Neuronal stem cell (in vitro differentiated cells): ENCODE measurements around the gene KRTAP2-2.
A peak's percentile ranks its signal among the peaks of the same experiment; 100 is the strongest.

Experiments
- DNase-seq: peaks from one replicate; pipeline ENCODE4 v3.0.0-alpha.2; 2013; ENCODE audit warnings: low spot score
- H2AFZ ChIP-seq: one replicate; pipeline ENCODE4 v1.6.1; 2013; ENCODE audit warnings: mild to moderate bottlenecking, low read length, inconsistent platforms
- H2AK5ac ChIP-seq: 2 replicates; pipeline ENCODE4 v1.6.1; 2013; ENCODE audit warnings: low read depth, mild to moderate bottlenecking, inconsistent platforms, low read length, moderate library complexity, mixed read lengths
- H2BK120ac ChIP-seq: 2 replicates; pipeline ENCODE4 v1.6.1; 2013; ENCODE audit warnings: low read depth, mild to moderate bottlenecking, inconsistent platforms, low read length, moderate library complexity, mixed read lengths
- H2BK12ac ChIP-seq: one replicate; pipeline ENCODE4 v1.6.1; 2013; ENCODE audit warnings: low read length, inconsistent platforms
- H2BK15ac ChIP-seq: 2 replicates; pipeline ENCODE4 v1.6.1; 2013; ENCODE audit warnings: mild to moderate bottlenecking, low read length, inconsistent platforms, mixed read lengths
- H2BK5ac ChIP-seq: one replicate; pipeline ENCODE4 v1.6.1; 2013; ENCODE audit warnings: inconsistent platforms, mild to moderate bottlenecking, low read length, moderate library complexity
- H3K14ac ChIP-seq: one replicate; pipeline ENCODE4 v1.6.1; 2013; ENCODE audit warnings: low read length, inconsistent platforms
- H3K18ac ChIP-seq: 2 replicates; pipeline ENCODE4 v1.6.1; 2013; ENCODE audit warnings: low read length, inconsistent platforms
- H3K23ac ChIP-seq: 2 replicates; pipeline ENCODE4 v1.6.1; 2013; ENCODE audit warnings: low read depth, mild to moderate bottlenecking, mixed read lengths, low read length, inconsistent platforms; ENCODE audit not compliant: poor library complexity
- H3K27ac ChIP-seq: replicated peaks from 3 replicates; pipeline ENCODE4 v1.5.1; 2013; ENCODE audit warnings: low read length, inconsistent platforms
- H3K27me3 ChIP-seq, 3 experiments: 2 replicates each; pipeline ENCODE4 v1.6.1; 2013; ENCODE audit warnings: low read length in 3 of 3, mild to moderate bottlenecking in 2 of 3, inconsistent platforms in 1 of 3, low read depth in 1 of 3, mixed read lengths in 1 of 3, moderate library complexity in 1 of 3; ENCODE audit not compliant: control insufficient read depth in 3 of 3, insufficient read depth in 3 of 3
- H3K36me3 ChIP-seq, 2 donors: replicated peaks in 1 of 2; 2 replicates each; pipeline ENCODE4 v1.6.1; 2013; ENCODE audit warnings: low read length in 2 of 2; ENCODE audit not compliant: control insufficient read depth in 2 of 2, insufficient read depth in 2 of 2
- H3K4ac ChIP-seq: 2 replicates; pipeline ENCODE4 v1.6.1; 2013; ENCODE audit warnings: inconsistent platforms, mild to moderate bottlenecking, low read length, moderate library complexity
- H3K4me1 ChIP-seq, 2 donors: 1 replicate in 1 of 2; 2 replicates in 1 of 2; pipeline ENCODE4 v1.6.1; 2013; ENCODE audit warnings: low read length in 2 of 2, low read depth in 1 of 2; ENCODE audit not compliant: control insufficient read depth in 2 of 2, insufficient read depth in 1 of 2
- H3K4me2 ChIP-seq: one replicate; pipeline ENCODE4 v1.6.1; 2013; ENCODE audit warnings: mild to moderate bottlenecking, low read length, inconsistent platforms; ENCODE audit not compliant: insufficient read depth, poor library complexity, severe bottlenecking
- H3K4me3 ChIP-seq, 2 donors: 2 replicates each; pipeline ENCODE4 v1.5.1; 2013; ENCODE audit warnings: low read length in 2 of 2, mild to moderate bottlenecking in 2 of 2, inconsistent platforms in 1 of 2, moderate library complexity in 1 of 2
- H3K79me1 ChIP-seq: one replicate; pipeline ENCODE4 v1.6.1; 2013; ENCODE audit warnings: low read depth, mild to moderate bottlenecking, inconsistent platforms, low read length, moderate library complexity
- H3K9ac ChIP-seq: one replicate; pipeline ENCODE4 v1.6.1; 2013; ENCODE audit warnings: mild to moderate bottlenecking, low read depth, low read length, inconsistent platforms; ENCODE audit not compliant: poor library complexity
- H3K9me3 ChIP-seq, 2 donors: replicated peaks in 1 of 2; 2 replicates each; pipeline versions ENCODE3 to v1.6.1; 2013; ENCODE audit warnings: low read length in 2 of 2, mild to moderate bottlenecking in 2 of 2, inconsistent platforms in 1 of 2, low read depth in 1 of 2, mixed read lengths in 1 of 2, moderate library complexity in 1 of 2; ENCODE audit not compliant: control insufficient read depth in 2 of 2, insufficient read depth in 1 of 2
- H4K8ac ChIP-seq: one replicate; pipeline ENCODE4 v1.6.1; 2013; ENCODE audit warnings: low read depth, mild to moderate bottlenecking, inconsistent platforms, low read length, moderate library complexity
- H4K91ac ChIP-seq: one replicate; pipeline ENCODE4 v1.6.1; 2013; ENCODE audit warnings: low read length, low read depth, mild to moderate bottlenecking, inconsistent platforms; ENCODE audit not compliant: poor library complexity
- WGBS, 2 donors: extraction: QIAGEN DNeasy Blood & Tissue Kit; methylation state at CpG; one replicate each; pipeline ENCODE4 v1.1.7; 2013; ENCODE audit warnings: missing lambda C conversion rate in 2 of 2, mixed read lengths in 1 of 2; ENCODE audit not compliant: insufficient read length in 2 of 2, insufficient replicate concordance in 1 of 2; ENCODE audit errors: extremely low coverage in 2 of 2; 5-methylcytosine and 5-hydroxymethylcytosine counted together

The KRTAP2-2 gene

DNA sequence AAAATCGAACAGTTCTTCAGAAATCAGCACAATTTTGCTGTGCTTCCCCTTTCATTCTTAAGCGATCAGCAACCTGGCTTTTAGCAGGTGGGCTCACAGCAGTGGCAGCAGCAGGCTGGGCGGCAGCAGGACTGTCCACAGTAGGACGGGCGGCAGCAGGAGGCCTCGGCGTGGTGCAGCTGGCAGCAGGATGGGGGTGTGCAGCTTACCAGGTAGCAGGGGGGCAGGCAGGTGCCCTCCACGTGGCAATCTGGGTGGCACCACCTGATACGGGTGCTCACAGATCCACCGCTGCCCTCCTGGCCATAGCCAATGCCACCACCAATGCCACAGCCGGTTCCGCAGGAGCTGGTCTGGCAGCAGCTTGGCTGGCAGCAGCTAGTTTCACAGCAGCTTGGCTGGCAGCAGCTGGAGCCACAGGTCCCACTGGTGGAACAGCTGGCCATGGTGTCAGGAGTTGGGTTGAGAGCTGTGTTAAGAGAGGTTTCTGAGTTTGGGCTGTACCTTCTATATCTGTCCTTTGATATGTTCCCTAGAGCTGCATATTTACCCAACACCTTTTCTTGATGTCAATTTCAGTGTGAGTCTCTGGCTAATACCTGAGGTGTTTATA is 25.3 kb downstream of the KRTAP2-2 start, which contains the start of gene KRTAP1-4:
Gene KRTAP1-4, minus strand, starts transcription at position 563 of the 613 bp plus-strand sequence. Its CDS starts 117 bp downstream, at position 446.
- Histone ChIP-seq H3K27ac (no peak within 1 kb of the TSS), H2AFZ (no peak within 1 kb of the TSS), H3K4ac (no peak within 1 kb of the TSS), H3K27me3 (no peaks in the 10 kb centered on the region), H3K9ac (no peak within 1 kb of the TSS), H2BK5ac (no peak within 1 kb of the TSS), H3K4me3 (no peak within 1 kb of the TSS), H4K8ac (no peak within 1 kb of the TSS), H2AK5ac (no peak within 1 kb of the TSS), H3K79me1 (no peaks in the 10 kb centered on the region), H3K23ac (no peak within 1 kb of the TSS), H2BK15ac (no peak within 1 kb of the TSS), H3K4me2 (no peak within 1 kb of the TSS), H3K4me1 (no peaks in the 10 kb centered on the region), H3K36me3 (no peaks in the 10 kb centered on the region), H3K14ac (peak within 1 kb of the TSS; percentile 79), H3K18ac (peak within 1 kb of the TSS; percentile 60), H2BK12ac (no peak within 1 kb of the TSS), H3K9me3 (no peaks in the 10 kb centered on the region), H4K91ac (no peak within 1 kb of the TSS), H2BK120ac (no peak within 1 kb of the TSS)
- no peak for DNase-seq
- WGBS, 2 donors: no CpG with 5 or more reads among the region's 12 CpGs

DNA sequence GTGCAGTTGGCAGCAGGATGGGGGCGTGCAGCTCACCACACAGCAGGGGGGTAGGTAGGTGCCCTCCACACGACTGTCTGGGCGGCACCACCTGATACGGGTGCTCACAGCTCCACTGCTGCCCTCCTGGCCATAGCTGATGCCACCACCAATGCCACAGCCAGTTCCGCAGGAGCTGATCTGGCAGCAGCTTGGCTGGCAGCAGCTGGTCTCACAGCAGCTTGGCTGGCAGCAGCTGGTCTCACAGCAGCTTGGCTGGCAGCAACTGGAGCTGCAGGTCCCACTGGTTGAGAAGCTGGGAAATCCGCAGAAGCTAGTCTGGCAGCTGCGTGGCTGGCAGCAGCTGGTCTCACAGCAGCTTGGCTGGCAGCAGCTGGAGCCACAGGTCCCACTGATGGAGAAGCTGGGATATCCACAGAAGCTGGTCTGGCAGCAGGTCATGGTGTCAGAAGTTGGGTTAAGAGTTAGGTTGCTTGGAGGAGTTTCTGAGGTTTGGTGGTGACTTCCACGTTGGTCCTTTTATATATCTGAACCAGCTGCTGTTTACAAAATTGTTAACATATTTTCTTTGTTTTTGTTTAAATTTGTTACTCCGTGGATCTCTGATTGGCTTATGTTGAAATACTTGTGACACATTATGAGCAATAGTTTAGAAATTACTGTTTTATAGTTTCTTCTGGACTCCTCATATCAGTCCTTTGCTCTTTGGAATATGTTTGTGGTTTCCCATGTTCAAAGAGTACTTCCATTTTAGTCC is 28.1 kb downstream of the KRTAP2-2 start, which contains the start of gene KRTAP1-5:
Gene KRTAP1-5, minus strand, starts transcription at position 494 of the 757 bp plus-strand sequence. Its CDS starts 53 bp downstream, at position 441.
- no peak within 1 kb of the TSS for H2BK15ac ChIP-seq
- no peak within 1 kb of the TSS for H2BK120ac ChIP-seq
- H4K8ac ChIP-seq: no peak within 1 kb of the TSS
- no peak within 1 kb of the TSS for H3K4me2 ChIP-seq
- no peak within 1 kb of the TSS for H3K9ac ChIP-seq
- H2BK5ac ChIP-seq: no peak within 1 kb of the TSS
- peak within 1 kb of the TSS; percentile 25 for H3K14ac ChIP-seq
- no peaks in the 10 kb centered on the region for H3K36me3 ChIP-seq
- H3K9me3 ChIP-seq: no peaks in the 10 kb centered on the region
- no peak within 1 kb of the TSS for H2BK12ac ChIP-seq
- peak within 1 kb of the TSS; percentile 85 for H3K23ac ChIP-seq
- H3K4me1 ChIP-seq: no peaks in the 10 kb centered on the region
- no peak for DNase-seq
- H3K18ac ChIP-seq: peak within 1 kb of the TSS; percentile 15
- no peak within 1 kb of the TSS for H2AFZ ChIP-seq
- H3K27me3 ChIP-seq: no peaks in the 10 kb centered on the region
- H2AK5ac ChIP-seq: peak within 1 kb of the TSS; percentile 63
- H3K4me3 ChIP-seq: no peak within 1 kb of the TSS
- H3K79me1 ChIP-seq: no peaks in the 10 kb centered on the region
- no peak within 1 kb of the TSS for H4K91ac ChIP-seq
- H3K27ac ChIP-seq: no peak within 1 kb of the TSS
- H3K4ac ChIP-seq: peak within 1 kb of the TSS; percentile 17
- no CpG with 5 or more reads among the region's 9 CpGs for WGBS, 2 donors

DNA sequence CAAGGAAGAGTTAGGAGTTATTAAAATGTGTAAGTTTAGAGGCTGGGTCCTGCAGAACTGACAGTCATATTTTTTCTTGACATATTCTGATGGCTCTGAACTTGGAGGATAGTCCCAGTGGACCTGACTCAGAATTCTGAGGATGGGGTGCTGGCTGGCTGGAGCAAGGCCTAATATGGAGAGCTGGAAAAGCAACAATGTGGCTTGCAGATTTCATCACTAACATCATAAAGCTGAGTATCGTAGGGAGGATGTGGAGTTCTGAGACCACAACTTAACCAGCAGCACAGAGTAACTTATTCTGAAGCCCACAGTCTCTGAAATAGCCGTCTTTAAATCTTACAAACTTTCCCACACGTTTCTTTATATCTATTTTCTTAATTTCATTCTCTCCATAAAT is 30.3 kb downstream of the KRTAP2-2 start:
- no peak overlapping the region for H3K27ac ChIP-seq
- no peak overlapping the region for H4K8ac ChIP-seq
- no peak overlapping the region for H4K91ac ChIP-seq
- H3K4me2 ChIP-seq: no peak overlapping the region
- no peak overlapping the region for H2AFZ ChIP-seq
- DNase-seq: no peak
- no peak overlapping the region for H3K23ac ChIP-seq
- H2BK12ac ChIP-seq: no peak overlapping the region
- no peak overlapping the region for H3K4me3 ChIP-seq
- H3K14ac ChIP-seq: no peak overlapping the region
- H3K4me1 ChIP-seq: no peaks in the 10 kb centered on the region
- no peak overlapping the region for H2BK120ac ChIP-seq
- H3K36me3 ChIP-seq: no peaks in the 10 kb centered on the region
- no peaks in the 10 kb centered on the region for H3K79me1 ChIP-seq
- WGBS, 2 donors: 100% methylated on average over 2 of the region's 3 CpGs
- H3K9ac ChIP-seq: no peak overlapping the region
- H3K9me3 ChIP-seq: no peaks in the 10 kb centered on the region
- H3K4ac ChIP-seq: no peak overlapping the region
- H2BK5ac ChIP-seq: no peak overlapping the region
- H3K18ac ChIP-seq: no peak overlapping the region
- H2BK15ac ChIP-seq: no peak overlapping the region
- no peak overlapping the region for H2AK5ac ChIP-seq
- no peaks in the 10 kb centered on the region for H3K27me3 ChIP-seq

DNA sequence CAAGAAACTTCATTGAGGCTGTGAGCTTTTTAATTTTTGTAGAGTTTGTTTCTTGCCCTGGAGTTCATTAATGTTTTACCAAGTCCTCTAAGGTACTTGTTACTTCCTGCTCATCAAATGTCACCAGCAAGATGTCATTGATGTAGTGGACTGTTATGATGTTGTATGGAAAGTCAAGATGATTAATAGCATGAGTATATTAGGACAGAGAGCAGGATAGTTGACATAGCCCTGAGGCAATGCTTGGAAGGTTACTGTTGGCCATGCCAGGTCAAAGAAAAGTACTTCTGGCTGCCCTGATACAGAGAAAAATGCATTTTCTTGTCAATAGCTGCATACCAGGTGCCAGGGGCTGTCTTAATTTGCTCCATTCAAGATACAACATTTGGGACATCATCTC is 34.7 kb downstream of the KRTAP2-2 start:
- Histone ChIP-seq H3K27ac (no peak overlapping the region), H3K4me1 (no peaks in the 10 kb centered on the region), H3K79me1 (no peaks in the 10 kb centered on the region), H3K9ac (no peak overlapping the region), H3K14ac (no peak overlapping the region), H2BK5ac (no peak overlapping the region), H4K8ac (no peak overlapping the region), H3K4me2 (no peak overlapping the region), H2BK12ac (no peak overlapping the region), H2BK120ac (no peak overlapping the region), H2BK15ac (no peak overlapping the region), H3K18ac (no peak overlapping the region), H3K36me3 (no peaks in the 10 kb centered on the region), H3K4ac (no peak overlapping the region), H2AFZ (no peak overlapping the region), H2AK5ac (no peak overlapping the region), H4K91ac (no peak overlapping the region), H3K23ac (no peak overlapping the region), H3K9me3 (no peaks in the 10 kb centered on the region), H3K4me3 (no peak overlapping the region), H3K27me3 (no peaks in the 10 kb centered on the region)
- DNase-seq: no peak
